K562 (cell line): ENCODE data around the gene RYR3. TPM values are rescaled to one million over a fixed set of nuclear protein-coding genes. Genes with fewer than 3 reads are reported as not detected.

ENCODE experiments used
- ARID2 ChIP-seq: fragments of 450-650 bp; IDR thresholded peaks from 2 replicates; pipeline ENCODE4 v1.6.1; 2017; ENCODE audit warnings: antibody characterized with exemption, mild to moderate bottlenecking
- MED1 ChIP-seq: sonication (generic); formaldehyde crosslinking; IDR thresholded peaks from 2 replicates; pipeline ENCODE4 v1.8.1; 2023; ENCODE audit warnings: missing genetic modification reagents, borderline replicate concordance
- RAD21 ChIP-seq, 2 experiments: fragments of 250-450 bp in 1 of 2; fragments of 450-650 bp in 1 of 2; sonication (Bioruptor Pico) in 1 of 2; formaldehyde crosslinking in 1 of 2; IDR thresholded peaks in 1 of 2; conservative IDR thresholded peaks in 1 of 2; 2 replicates each; pipeline versions ENCODE4 v1.4.0 to v1.8.0; 2020 to 2022; ENCODE audit warnings: mild to moderate bottlenecking in 2 of 2, moderate library complexity in 1 of 2
- RBM17 ChIP-seq: fragments of 200-400 bp; formaldehyde crosslinking; IDR thresholded peaks from 2 replicates; pipeline ENCODE4 v1.6.1; 2017; ENCODE audit warnings: low read depth, mild to moderate bottlenecking, low read length, borderline replicate concordance
- WHSC1 ChIP-seq: IDR thresholded peaks from one replicate; pipeline ENCODE4 v1.6.1; 2012; ENCODE audit warnings: low read length, control low read depth, inconsistent platforms
- ZNF197 ChIP-seq: fragments of 200-800 bp; sonication (Bioruptor generic); IDR thresholded peaks from 2 replicates; pipeline ENCODE4 v1.6.1; 2016; ENCODE audit warnings: low read depth, missing genetic modification characterization, missing compliant biosample characterization
- polyA plus RNA-seq, 8 experiments: library from polyadenylated mRNA; depleted of rRNA in 4 of 8; stranded (reverse) in 5 of 8; unstranded in 3 of 8; fragments of >200 nt; fragmentation: Nextera tagmentation in 2 of 8; fragmentation: Illumina TruSeq in 1 of 8; extraction: Ambion mirVana in 2 of 8; extraction: Trizol in 1 of 8; gene quantifications; 2 replicates each; pipeline versions ENCODE4 v1.2.1 to v1.2.3, GENCODE V29; 2011 to 2014; ENCODE audit warnings: inconsistent platforms in 1 of 8, missing spikeins in 1 of 8
- total RNA-seq, 7 experiments: library from RNA; depleted of rRNA in 6 of 7; stranded (reverse); fragments of >200 nt in 6 of 7; fragmentation: Illumina TruSeq in 2 of 7; extraction: Trizol in 2 of 7; gene quantifications; 2 replicates each; pipeline versions ENCODE4 v1.2.1 to v1.2.3, GENCODE V29; 2011 to 2021; ENCODE audit warnings: low replicate concordance in 1 of 7
- TF ChIP-seq, protein P1 (sequence below), 2 experiments: fragments of 450-650 bp; formaldehyde crosslinking in 1 of 2; IDR thresholded peaks; 2 replicates each; pipeline versions ENCODE4 v1.4.0 to v1.6.1; 2014 to 2020; ENCODE audit warnings: mild to moderate bottlenecking in 2 of 2, borderline replicate concordance in 1 of 2, low read depth in 1 of 2
- TF ChIP-seq, protein P2 (sequence below): fragments of 450-650 bp; IDR thresholded peaks from 2 replicates; pipeline ENCODE4 v1.6.1; 2018; ENCODE audit not compliant: partially characterized antibody
- TF ChIP-seq, protein P3 (sequence below): fragments of 150-350 bp; IDR thresholded peaks from 2 replicates; pipeline ENCODE4 v1.6.1; 2014; ENCODE audit warnings: low read depth, mild to moderate bottlenecking, low read length, borderline replicate concordance

Gene RYR3
- total and polyA plus RNA-seq, 9 of the 15 experiments (the other 6 are each of a cell fraction or from before 2014, with no cell fraction given) = 0.04 TPM; not detected in 8

DNA sequence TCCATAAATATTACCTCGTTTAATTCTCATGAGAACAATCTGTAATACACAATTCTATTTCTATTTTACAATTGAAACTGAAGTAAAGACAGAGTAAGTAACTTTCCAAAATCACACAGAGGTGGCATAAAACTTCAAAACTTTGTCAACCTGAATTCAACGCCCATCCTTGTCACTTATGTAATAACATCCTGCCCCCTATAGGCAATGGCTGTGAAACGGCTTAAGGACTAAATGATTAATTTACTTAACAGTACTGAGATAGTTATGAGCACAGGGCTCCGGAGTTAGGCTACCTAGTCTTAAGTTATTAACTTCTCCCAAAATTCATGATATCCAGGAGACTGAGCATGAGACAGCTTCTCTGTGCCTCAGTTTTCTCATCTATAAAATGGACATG lies 364.5 kb downstream of the RYR3 start (continued):
- TF ChIP-seq MED1 (CRISPR knock-in tag) = no peak
- TF ChIP-seq, protein P1, sequence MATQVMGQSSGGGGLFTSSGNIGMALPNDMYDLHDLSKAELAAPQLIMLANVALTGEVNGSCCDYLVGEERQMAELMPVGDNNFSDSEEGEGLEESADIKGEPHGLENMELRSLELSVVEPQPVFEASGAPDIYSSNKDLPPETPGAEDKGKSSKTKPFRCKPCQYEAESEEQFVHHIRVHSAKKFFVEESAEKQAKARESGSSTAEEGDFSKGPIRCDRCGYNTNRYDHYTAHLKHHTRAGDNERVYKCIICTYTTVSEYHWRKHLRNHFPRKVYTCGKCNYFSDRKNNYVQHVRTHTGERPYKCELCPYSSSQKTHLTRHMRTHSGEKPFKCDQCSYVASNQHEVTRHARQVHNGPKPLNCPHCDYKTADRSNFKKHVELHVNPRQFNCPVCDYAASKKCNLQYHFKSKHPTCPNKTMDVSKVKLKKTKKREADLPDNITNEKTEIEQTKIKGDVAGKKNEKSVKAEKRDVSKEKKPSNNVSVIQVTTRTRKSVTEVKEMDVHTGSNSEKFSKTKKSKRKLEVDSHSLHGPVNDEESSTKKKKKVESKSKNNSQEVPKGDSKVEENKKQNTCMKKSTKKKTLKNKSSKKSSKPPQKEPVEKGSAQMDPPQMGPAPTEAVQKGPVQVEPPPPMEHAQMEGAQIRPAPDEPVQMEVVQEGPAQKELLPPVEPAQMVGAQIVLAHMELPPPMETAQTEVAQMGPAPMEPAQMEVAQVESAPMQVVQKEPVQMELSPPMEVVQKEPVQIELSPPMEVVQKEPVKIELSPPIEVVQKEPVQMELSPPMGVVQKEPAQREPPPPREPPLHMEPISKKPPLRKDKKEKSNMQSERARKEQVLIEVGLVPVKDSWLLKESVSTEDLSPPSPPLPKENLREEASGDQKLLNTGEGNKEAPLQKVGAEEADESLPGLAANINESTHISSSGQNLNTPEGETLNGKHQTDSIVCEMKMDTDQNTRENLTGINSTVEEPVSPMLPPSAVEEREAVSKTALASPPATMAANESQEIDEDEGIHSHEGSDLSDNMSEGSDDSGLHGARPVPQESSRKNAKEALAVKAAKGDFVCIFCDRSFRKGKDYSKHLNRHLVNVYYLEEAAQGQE (IDR thresholded peaks at IDR 0.05; ENCODE audit: borderline replicate concordance) = peak; percentile 18; the same call in 1 of the 2 replicates
- TF ChIP-seq, protein P1 (CRISPR knock-in tag; IDR thresholded peaks at IDR 0.05; ENCODE audit: low read depth) = no peak
- TF ChIP-seq, protein P2, sequence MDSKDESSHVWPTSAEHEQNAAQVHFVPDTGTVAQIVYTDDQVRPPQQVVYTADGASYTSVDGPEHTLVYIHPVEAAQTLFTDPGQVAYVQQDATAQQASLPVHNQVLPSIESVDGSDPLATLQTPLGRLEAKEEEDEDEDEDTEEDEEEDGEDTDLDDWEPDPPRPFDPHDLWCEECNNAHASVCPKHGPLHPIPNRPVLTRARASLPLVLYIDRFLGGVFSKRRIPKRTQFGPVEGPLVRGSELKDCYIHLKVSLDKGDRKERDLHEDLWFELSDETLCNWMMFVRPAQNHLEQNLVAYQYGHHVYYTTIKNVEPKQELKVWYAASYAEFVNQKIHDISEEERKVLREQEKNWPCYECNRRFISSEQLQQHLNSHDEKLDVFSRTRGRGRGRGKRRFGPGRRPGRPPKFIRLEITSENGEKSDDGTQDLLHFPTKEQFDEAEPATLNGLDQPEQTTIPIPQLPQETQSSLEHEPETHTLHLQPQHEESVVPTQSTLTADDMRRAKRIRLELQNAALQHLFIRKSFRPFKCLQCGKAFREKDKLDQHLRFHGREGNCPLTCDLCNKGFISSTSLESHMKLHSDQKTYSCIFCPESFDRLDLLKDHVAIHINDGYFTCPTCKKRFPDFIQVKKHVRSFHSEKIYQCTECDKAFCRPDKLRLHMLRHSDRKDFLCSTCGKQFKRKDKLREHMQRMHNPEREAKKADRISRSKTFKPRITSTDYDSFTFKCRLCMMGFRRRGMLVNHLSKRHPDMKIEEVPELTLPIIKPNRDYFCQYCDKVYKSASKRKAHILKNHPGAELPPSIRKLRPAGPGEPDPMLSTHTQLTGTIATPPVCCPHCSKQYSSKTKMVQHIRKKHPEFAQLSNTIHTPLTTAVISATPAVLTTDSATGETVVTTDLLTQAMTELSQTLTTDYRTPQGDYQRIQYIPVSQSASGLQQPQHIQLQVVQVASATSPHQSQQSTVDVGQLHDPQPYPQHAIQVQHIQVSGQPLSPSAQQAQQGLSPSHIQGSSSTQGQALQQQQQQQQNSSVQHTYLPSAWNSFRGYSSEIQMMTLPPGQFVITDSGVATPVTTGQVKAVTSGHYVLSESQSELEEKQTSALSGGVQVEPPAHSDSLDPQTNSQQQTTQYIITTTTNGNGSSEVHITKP = no peak
- TF ChIP-seq ARID2 = no peak
- TF ChIP-seq ZNF197 (CRISPR knock-in tag) = no peak
- TF ChIP-seq RBM17 = no peak
- TF ChIP-seq WHSC1 = no peak
- peak; percentile 31 to 54; a peak in 3 of 4 replicates for TF ChIP-seq RAD21 (CRISPR knock-in tag; conservative IDR thresholded peaks at IDR 0.05 in 1 of 2, IDR thresholded peaks at IDR 0.05 in 1 of 2)
- TF ChIP-seq, protein P3, sequence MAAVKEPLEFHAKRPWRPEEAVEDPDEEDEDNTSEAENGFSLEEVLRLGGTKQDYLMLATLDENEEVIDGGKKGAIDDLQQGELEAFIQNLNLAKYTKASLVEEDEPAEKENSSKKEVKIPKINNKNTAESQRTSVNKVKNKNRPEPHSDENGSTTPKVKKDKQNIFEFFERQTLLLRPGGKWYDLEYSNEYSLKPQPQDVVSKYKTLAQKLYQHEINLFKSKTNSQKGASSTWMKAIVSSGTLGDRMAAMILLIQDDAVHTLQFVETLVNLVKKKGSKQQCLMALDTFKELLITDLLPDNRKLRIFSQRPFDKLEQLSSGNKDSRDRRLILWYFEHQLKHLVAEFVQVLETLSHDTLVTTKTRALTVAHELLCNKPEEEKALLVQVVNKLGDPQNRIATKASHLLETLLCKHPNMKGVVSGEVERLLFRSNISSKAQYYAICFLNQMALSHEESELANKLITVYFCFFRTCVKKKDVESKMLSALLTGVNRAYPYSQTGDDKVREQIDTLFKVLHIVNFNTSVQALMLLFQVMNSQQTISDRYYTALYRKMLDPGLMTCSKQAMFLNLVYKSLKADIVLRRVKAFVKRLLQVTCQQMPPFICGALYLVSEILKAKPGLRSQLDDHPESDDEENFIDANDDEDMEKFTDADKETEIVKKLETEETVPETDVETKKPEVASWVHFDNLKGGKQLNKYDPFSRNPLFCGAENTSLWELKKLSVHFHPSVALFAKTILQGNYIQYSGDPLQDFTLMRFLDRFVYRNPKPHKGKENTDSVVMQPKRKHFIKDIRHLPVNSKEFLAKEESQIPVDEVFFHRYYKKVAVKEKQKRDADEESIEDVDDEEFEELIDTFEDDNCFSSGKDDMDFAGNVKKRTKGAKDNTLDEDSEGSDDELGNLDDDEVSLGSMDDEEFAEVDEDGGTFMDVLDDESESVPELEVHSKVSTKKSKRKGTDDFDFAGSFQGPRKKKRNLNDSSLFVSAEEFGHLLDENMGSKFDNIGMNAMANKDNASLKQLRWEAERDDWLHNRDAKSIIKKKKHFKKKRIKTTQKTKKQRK = no peak
